ENCODE measurements around the gene HACD2.

Gene HACD2

DNA sequence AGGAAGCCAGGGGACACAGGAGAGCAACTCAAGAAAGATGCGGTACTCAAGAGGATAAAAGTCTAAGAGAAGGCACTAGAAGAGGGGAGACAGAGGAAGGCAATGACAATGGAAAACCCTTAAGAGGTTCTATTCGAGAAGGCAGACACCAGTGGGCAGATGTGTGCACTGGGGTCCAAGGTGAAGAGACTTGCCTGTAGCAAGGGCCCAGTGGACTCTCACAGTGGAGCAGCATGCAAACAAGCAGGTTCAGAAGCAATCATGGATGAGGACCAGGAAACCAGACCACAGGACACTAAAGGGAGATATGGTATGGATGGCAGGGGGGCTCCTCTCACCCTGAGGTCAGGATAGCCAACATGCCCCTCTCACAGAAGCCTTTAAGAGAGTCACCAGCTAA is 138.6 kb downstream of the HACD2 start:
- no peak for DNase-seq (ENCODE audit: low spot score)

DNA sequence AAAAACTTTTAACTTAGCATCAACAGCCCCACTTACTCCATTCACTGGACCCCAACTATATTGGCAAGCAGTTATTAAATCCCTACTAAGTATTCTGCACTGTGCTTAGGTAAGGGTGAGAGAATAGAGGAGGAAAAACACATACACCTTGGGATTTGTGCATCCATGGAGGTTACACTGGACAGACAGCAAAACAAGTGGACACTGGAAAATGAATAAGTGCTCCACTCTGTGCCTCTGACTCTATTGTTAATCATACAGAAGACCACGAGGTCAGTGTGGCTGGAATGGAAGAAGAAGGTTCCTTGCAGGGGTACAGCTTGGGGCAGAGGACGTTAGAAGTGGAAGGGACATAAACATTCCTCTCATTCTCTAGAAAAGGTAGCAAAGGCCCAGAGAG is 139.2 kb downstream of the HACD2 start:
- DNase-seq (ENCODE audit: low spot score), result no peak

GRCh38 chr3:123444744-123445143 is 140.1 kb downstream of the HACD2 start:
- DNase-seq (ENCODE audit: low spot score), result no peak

DNA sequence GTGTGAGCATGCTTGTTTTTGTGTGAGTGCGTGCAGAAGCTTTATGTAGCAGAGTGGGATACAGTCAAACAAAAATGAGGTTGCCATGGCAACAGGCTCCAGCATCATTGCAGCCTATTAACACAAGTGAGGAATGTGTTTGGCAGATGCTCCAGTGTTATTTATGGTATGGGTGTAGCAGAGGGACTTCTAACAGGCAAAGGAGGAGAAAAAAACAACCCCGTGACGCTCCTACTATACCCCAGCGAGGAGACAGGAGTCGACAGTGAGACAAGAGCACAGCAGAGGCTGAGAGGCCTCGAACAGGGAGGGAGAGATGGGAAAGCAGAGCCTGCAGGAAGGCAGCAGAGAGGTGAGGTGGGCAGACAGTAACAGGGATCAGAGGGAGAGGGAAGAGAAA is 140.8 kb downstream of the HACD2 start:
- no peak for DNase-seq (ENCODE audit: low spot score)

DNA sequence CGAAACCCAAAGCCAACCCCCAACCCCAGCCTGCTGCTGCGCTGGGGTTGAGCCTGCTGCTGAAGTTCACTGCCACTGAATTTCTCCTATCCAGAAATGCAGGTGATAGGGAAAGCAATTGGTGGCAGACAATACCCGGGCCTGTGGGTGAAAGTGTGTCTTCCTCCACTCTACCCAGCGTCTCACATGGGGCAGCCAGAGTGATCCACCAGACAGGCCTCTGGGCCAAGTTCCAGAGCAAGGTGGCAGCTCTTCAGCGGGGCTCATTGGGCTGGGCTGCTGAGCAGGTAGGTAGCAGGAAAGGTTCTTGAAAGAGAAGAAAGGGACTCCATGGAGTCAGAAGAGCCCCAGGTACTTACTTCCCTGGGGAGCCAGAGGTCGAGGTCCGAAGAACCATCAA is 141.9 kb downstream of the HACD2 start:
- DNase-seq (ENCODE audit: low spot score), result no peak

- DNase-seq (ENCODE audit: low spot score), result no peak
Observed at GRCh38 chr3:123442125-123442524, 142.7 kb downstream of the HACD2 start.
